SK-N-SH (cell line): ENCODE results near the gene MKS1.

Source experiments
- FOXM1 ChIP-seq: IDR thresholded peaks from 2 replicates; pipeline ENCODE4 v1.4.0; 2012; ENCODE audit warnings: low read depth, mild to moderate bottlenecking
- MEF2A ChIP-seq: IDR thresholded peaks from 2 replicates; pipeline ENCODE4 v1.4.0; 2012; ENCODE audit warnings: low read depth, borderline replicate concordance
- MXI1 ChIP-seq: IDR thresholded peaks from 2 replicates; pipeline ENCODE4 v1.6.1; 2012; ENCODE audit warnings: mild to moderate bottlenecking, low read depth, low read length, improper control_type of control experiment
- NFIC ChIP-seq: IDR thresholded peaks from 2 replicates; pipeline ENCODE4 v1.4.0; 2012; ENCODE audit warnings: borderline replicate concordance
- RAD21 ChIP-seq: IDR thresholded peaks from 2 replicates; pipeline ENCODE4 v1.6.1; 2012; ENCODE audit warnings: mild to moderate bottlenecking, low read length
- RCOR1 ChIP-seq: fragments of 150-350 bp; IDR thresholded peaks from 2 replicates; pipeline ENCODE4 v1.6.1; 2017; ENCODE audit warnings: antibody characterized with exemption, low read length
- TAF1 ChIP-seq: IDR thresholded peaks from 2 replicates; pipeline ENCODE4 v1.6.1; 2012; ENCODE audit warnings: low read depth, mild to moderate bottlenecking, low read length, moderate library complexity, borderline replicate concordance
- TF ChIP-seq, protein P1 (sequence below): fragments of 200-600 bp; sonication (generic); IDR thresholded peaks from 2 replicates; pipeline ENCODE4 v1.6.1; 2017; ENCODE audit warnings: antibody characterized with exemption, mild to moderate bottlenecking, moderate library complexity

DNA sequence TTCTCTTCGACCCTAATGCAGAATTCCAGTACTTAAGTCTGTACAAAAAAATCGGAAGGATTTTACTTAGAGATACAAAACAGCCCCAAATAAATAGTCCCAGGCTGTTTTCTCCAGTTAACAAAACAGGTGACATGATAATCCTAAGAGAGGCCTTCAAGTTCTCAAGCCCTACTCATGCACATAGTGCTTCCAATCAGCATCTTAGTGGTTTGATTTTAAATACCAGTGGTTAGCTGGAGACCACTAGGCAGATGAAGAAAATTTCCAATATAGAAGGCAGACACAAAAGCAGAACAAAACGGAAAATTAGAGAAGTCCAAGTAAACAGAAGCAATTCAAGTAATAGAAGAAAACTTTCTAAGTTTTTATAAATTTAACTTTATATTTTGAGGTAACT lies 57.5 kb downstream of the MKS1 start:
- TF ChIP-seq, protein P1, sequence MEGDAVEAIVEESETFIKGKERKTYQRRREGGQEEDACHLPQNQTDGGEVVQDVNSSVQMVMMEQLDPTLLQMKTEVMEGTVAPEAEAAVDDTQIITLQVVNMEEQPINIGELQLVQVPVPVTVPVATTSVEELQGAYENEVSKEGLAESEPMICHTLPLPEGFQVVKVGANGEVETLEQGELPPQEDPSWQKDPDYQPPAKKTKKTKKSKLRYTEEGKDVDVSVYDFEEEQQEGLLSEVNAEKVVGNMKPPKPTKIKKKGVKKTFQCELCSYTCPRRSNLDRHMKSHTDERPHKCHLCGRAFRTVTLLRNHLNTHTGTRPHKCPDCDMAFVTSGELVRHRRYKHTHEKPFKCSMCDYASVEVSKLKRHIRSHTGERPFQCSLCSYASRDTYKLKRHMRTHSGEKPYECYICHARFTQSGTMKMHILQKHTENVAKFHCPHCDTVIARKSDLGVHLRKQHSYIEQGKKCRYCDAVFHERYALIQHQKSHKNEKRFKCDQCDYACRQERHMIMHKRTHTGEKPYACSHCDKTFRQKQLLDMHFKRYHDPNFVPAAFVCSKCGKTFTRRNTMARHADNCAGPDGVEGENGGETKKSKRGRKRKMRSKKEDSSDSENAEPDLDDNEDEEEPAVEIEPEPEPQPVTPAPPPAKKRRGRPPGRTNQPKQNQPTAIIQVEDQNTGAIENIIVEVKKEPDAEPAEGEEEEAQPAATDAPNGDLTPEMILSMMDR: no peak
- TF ChIP-seq MXI1: no peak
- no peak for TF ChIP-seq MEF2A
- no peak for TF ChIP-seq RAD21
- no peak for TF ChIP-seq NFIC
- TF ChIP-seq TAF1: no peak
- no peak for TF ChIP-seq FOXM1
- TF ChIP-seq RCOR1: no peak
